ENCODE measurements around the gene FAM234A. TPM values are rescaled to one million over a fixed set of nuclear protein-coding genes. Genes with fewer than 3 reads are reported as not detected.
"Not testable (repeated sequence)": the region's sequence is repeated elsewhere in the genome, so short reads cannot be mapped to it uniquely, and the experiment has no call there.

Gene FAM234A
- total RNA-seq, 1 donor from 2014 or later, result 87.6 TPM

DNA sequence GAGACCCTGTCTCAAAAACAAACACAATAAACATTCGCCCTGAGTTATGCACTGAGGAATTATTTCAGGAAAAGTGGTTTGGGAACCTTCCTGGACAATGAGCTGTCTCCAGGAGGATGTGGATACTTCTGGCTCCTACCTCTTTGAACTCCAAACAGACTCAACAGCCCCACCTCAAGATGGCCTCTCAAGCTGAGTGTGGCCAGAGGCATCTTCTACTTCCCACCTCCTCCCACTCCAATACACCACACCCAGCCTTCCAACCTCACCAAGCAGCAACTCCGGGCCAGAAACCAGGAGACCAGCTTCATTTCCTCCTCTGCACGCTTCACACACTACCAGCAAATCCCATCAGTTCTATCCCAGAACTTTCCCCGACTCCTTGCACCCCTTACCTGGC is 42.8 kb upstream of the FAM234A start:
- TF ChIP-seq, protein P1, sequence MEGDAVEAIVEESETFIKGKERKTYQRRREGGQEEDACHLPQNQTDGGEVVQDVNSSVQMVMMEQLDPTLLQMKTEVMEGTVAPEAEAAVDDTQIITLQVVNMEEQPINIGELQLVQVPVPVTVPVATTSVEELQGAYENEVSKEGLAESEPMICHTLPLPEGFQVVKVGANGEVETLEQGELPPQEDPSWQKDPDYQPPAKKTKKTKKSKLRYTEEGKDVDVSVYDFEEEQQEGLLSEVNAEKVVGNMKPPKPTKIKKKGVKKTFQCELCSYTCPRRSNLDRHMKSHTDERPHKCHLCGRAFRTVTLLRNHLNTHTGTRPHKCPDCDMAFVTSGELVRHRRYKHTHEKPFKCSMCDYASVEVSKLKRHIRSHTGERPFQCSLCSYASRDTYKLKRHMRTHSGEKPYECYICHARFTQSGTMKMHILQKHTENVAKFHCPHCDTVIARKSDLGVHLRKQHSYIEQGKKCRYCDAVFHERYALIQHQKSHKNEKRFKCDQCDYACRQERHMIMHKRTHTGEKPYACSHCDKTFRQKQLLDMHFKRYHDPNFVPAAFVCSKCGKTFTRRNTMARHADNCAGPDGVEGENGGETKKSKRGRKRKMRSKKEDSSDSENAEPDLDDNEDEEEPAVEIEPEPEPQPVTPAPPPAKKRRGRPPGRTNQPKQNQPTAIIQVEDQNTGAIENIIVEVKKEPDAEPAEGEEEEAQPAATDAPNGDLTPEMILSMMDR (conservative IDR thresholded peaks at IDR 0.05; ENCODE audit: low read depth, low read length), result no peak
- H3K4me3 ChIP-seq (ENCODE audit: low read depth, low read length), result no peak overlapping the region
- no peak for DNase-seq (ENCODE audit: low read depth)

DNA sequence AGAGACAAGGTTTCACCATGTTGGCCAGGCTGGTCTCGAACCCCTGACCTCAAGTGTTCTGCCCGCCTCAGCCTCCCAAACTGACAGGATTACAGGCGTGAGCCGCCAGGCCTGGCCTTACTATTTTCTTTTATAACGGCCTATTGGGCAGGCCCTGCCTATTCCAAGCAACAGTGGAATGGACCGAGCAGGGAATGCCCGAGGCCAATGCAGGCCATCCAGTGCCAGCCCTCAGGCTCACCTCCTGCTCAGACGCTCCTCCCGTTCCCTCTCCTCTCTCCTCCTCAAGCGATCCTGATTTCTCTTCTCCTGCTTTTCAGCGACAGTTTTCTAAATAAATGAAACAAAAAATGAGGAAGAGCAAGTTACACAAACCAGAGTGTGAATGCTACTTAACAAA is 41.9 kb upstream of the FAM234A start:
- H3K4me3 ChIP-seq (ENCODE audit: low read depth, low read length), result no peak overlapping the region
- TF ChIP-seq, protein P1 (conservative IDR thresholded peaks at IDR 0.05; ENCODE audit: low read depth, low read length), result no peak
- DNase-seq (ENCODE audit: low read depth), result no peak

DNA sequence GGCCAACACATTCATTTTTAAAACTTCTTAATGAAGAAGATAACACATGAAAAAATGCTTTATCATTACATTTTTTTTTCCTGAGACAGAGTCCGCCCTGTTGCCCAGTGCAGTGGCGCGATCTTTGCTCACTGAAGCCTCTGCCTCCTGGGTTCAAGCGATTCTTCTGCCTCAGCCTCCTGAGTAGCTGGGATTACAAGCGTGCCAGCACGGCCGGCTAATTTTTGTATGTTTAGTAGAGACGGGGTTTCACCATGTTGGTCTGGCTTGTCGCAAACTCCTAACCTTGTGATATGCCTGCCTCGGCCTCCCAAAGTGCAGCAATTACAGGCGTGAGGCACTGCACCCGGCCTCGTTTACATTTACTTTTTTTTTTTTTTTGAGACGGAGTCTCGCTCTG is 41.2 kb upstream of the FAM234A start:
- TF ChIP-seq, protein P1 (conservative IDR thresholded peaks at IDR 0.05; ENCODE audit: low read depth, low read length), result no peak
- DNase-seq (ENCODE audit: low read depth), result no peak
- H3K4me3 ChIP-seq (ENCODE audit: low read depth, low read length), result no peak overlapping the region

DNA sequence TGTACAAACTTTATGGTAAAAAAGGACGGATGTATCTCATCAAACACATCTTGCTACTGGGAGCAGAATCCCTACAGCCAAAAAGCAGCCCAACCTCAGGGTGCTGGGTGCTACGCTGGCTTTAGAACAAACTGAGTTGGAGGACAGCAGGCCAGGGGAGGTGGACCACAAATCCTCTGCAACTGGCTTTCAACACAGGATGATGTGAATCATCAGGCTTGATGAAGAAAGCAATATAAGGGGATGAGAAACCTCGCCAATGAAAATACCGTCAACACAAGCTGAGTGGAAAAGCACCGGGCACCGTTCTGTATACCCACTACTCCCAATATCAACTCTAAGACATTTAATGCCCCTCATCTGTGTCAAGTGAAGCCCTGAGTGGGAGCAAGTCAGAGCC is 40.1 kb upstream of the FAM234A start:
- TF ChIP-seq, protein P1 (conservative IDR thresholded peaks at IDR 0.05; ENCODE audit: low read depth, low read length), result no peak
- H3K4me3 ChIP-seq (ENCODE audit: low read depth, low read length), result no peak overlapping the region
- no peak for DNase-seq (ENCODE audit: low read depth)

DNA sequence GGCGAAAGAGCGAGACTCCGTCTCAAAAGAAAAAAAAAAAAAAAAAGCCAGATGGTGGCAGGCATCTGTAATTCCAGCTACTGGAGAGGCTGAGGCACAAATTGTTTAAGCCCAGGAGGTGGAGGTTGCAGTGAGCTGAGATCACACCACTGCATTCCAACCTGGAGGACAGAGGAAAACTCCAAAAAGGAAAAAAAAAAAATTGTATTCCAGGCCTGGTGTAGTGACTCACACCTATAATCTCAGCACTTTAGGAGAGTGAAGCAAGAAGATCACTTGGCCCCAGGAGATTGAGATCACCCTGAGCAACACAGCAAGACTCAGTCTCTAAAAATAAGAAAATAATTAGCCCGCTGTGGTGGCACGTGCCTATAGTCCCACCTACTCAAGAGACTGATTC is 34.2 kb upstream of the FAM234A start:
- no peak overlapping the region for H3K4me3 ChIP-seq (ENCODE audit: low read depth, low read length)
- TF ChIP-seq, protein P1 (conservative IDR thresholded peaks at IDR 0.05; ENCODE audit: low read depth, low read length), result no peak
- peak; percentile 42 for DNase-seq (ENCODE audit: low read depth)

DNA sequence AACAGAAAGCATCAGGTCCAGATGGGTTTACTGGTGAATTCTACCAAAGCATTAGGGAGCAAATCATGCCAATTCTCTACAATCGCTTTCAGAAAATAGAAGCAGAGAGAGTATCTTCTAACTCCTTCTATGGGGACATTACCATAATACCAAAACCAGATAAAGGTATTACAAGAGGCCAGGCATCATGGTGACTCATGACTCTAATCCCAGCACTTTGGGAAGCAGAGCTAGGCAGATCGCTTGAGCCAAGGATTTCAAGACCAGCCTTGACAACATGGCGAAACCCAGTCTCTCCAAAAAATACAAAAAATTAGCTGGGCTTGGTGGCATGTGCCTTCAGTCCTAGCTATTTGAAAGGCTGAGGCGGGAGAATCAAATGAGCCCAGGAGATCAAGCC is 31.4 kb upstream of the FAM234A start:
- DNase-seq (ENCODE audit: low read depth), result no peak
- no peak overlapping the region for H3K4me3 ChIP-seq (ENCODE audit: low read depth, low read length)
- TF ChIP-seq, protein P1 (conservative IDR thresholded peaks at IDR 0.05; ENCODE audit: low read depth, low read length), result no peak

DNA sequence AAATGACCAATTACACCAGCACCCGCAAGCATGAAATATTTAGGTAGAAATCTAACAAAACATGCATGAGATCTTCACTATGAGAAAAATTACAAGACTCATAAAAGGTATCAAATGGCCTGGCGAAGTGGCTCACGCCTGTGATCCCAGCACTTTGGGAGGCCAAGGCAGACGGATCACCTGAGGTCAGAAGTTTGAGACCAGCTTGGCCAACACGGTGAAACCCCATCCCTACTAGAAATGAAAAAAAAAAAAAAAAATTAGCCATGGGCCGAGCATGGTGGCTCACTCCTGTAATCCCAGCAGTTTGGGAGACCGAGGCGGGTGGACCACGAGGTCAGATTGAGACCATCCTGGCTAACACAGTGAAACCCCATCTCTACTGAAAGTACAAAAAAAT is 30.6 kb upstream of the FAM234A start:
- DNase-seq (ENCODE audit: low read depth); H3K4me3 ChIP-seq (ENCODE audit: low read depth, low read length): not testable (repeated sequence)

DNA sequence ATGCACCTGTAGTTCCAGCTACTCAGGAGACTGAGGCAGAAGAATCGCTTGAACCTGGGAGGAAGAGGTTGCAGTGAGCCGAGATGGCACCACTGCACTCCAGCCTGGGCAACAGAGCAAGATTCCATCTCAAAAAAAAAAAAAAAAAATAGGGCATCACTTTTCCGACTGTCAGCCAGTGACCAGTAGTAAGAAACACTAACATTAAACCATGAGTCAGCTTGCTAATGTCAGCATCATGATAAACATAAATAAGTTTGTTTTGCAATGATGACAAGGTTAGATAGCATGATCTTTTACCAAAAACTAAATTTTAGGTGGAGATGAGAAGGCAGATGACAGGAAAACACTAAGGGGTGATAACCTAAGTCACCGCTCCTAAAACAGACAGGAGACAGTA is 25.3 kb upstream of the FAM234A start:
- not testable (repeated sequence) for H3K4me3 ChIP-seq (ENCODE audit: low read depth, low read length)

DNA sequence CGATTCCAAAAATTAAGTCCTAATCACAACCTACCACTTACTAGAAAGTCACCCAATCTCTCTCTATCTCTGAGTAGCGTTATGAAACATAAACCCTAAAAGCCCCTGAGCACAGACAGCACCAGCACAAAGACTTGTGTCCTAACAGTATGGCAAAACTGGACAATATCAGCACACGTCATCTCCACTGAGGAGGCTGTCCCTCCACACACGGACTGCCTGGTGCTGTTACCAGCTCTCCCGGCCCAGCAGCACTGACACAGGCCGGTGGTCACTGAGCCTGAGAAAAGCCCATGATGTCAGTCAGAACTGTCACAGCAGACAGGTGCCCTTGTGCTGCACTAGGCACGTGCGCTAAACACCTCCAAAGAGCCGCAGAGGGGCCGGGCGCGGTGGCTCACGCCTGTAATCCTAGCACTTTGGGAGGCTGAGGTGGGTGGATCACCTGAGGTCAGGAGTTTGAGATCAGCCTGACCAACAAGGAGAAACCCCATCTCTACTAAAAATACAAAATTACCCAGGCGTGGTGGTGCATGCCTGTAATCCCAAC is 22.9 kb upstream of the FAM234A start:
- not testable (repeated sequence) for H3K4me3 ChIP-seq (ENCODE audit: low read depth, low read length); DNase-seq (ENCODE audit: low read depth)

More for the DNA sequence above, 25.3 kb upstream of the FAM234A start:
- not testable (repeated sequence) for DNase-seq (ENCODE audit: low read depth)

Data from epithelial cell of proximal tubule (primary cell).